Heart left ventricle (tissue), 16 donors: Measurements from ENCODE around the gene LRRC3. TPM values are rescaled to one million over a fixed set of nuclear protein-coding genes. Genes with fewer than 3 reads are reported as not detected.

Source experiments
- ATAC-seq, 4 donors: fragments of 200-7000 bp; cut with Tn5 transposase; one replicate each; pipeline ENCODE4 v1.9.1; 2020 to 2022; ENCODE audit warnings: moderate library complexity in 4 of 4, mild to moderate bottlenecking in 3 of 4, moderate number of reproducible peaks in 1 of 4
- DNase-seq, 5 donors: peaks; one replicate each; pipeline ENCODE4 v3.0.0-alpha.2; 2020
- H3K27ac ChIP-seq, 12 donors: fragments of 200-600 bp; sonication (generic) in 4 of 12; one replicate each; pipeline versions ENCODE4 v1.5.0 to v1.8.0; 2016 to 2022; ENCODE audit warnings: mild to moderate bottlenecking in 2 of 12
- H3K27me3 ChIP-seq, 9 donors: fragments of 200-600 bp; sonication (generic) in 2 of 9; one replicate each; pipeline versions ENCODE4 v1.5.1 to v1.8.0; 2016 to 2022; ENCODE audit warnings: mild to moderate bottlenecking in 3 of 9
- H3K36me3 ChIP-seq, 9 donors: fragments of 200-600 bp; sonication (generic) in 2 of 9; one replicate each; pipeline versions ENCODE4 v1.5.0 to v1.8.0; 2018 to 2022; ENCODE audit warnings: mild to moderate bottlenecking in 2 of 9
- H3K4me1 ChIP-seq, 12 donors: fragments of 200-600 bp; sonication (generic) in 4 of 12; one replicate each; pipeline versions ENCODE4 v1.5.0 to v1.8.0; 2016 to 2022; ENCODE audit warnings: mild to moderate bottlenecking in 3 of 12
- H3K4me3 ChIP-seq, 12 donors: fragments of 200-600 bp; sonication (generic) in 4 of 12; one replicate each; pipeline versions ENCODE4 v1.5.0 to v1.8.0; 2017 to 2022; ENCODE audit warnings: mild to moderate bottlenecking in 9 of 12, moderate library complexity in 4 of 12
- H3K9me3 ChIP-seq, 12 donors: fragments of 200-600 bp; sonication (generic) in 4 of 12; one replicate each; pipeline versions ENCODE4 v1.5.0 to v1.8.0; 2016 to 2022; ENCODE audit warnings: mild to moderate bottlenecking in 1 of 12
- CTCF ChIP-seq, 12 donors: fragments of 200-600 bp; sonication (generic) in 4 of 12; IDR thresholded peaks; one replicate each; pipeline versions ENCODE4 v1.5.0 to v1.8.0; 2018 to 2022; ENCODE audit warnings: antibody characterized with exemption in 12 of 12, mild to moderate bottlenecking in 5 of 12
- POLR2A ChIP-seq, 2 donors: fragments of 450-650 bp; IDR thresholded peaks; one replicate each; pipeline ENCODE4 v1.6.1; 2017; ENCODE audit warnings: antibody characterized with exemption in 2 of 2, mild to moderate bottlenecking in 2 of 2, moderate library complexity in 2 of 2
- WGBS, 4 donors: extraction: QIAGEN DNeasy Blood & Tissue Kit in 2 of 4; methylation state at CpG; one replicate each; pipeline versions ENCODE4 v1.1.5 to v1.1.7; 2013 to 2018; 5-methylcytosine and 5-hydroxymethylcytosine counted together
- intact Hi-C, 10 donors: fragments of 100-400 bp; cut with DNase I; formaldehyde crosslinking; loops; one replicate each; pipeline versions ENCODE4 v1.11.1 to v1.14.2; 2022
- polyA plus RNA-seq, 2 donors: library from polyadenylated mRNA; stranded (reverse); fragments of 200-250 nt; gene quantifications; one replicate each; pipeline ENCODE4 v1.2.3, GENCODE V29; 2013
- total RNA-seq, 9 donors: library from RNA; depleted of rRNA in 2 of 9; stranded (reverse); fragments of >200 nt in 2 of 9; fragmentation: NEBNext Ultra II Directional in 3 of 9; extraction: Animal tissue kit (Norgen Biotek cat#: 25700) in 3 of 9; gene quantifications; one replicate each; pipeline versions ENCODE4 v1.1.0 to v1.2.4, GENCODE V29; 2016 to 2023
- donor health status: ischemic (EF 13 %, LVEDD 7.1; RV severe dilation, severe dysfunction).
- donor health status: healthy with polysubstance abuse.
- donor health status: DM: no; HTN: yes; CAD: no.
- donor health status: DM: no; HTN: no; CAD: no.
- donor health status: ischemic (EF 25% LVEDD 6.9; RV normal size, moderate dysfunction).
- donor health status: ischemic (EF 25% LVEDD 5.7; RV mildly dilated, moderate dysfunction).
- donor health status: healthy.
- donor health status: DM: yes; HTN: yes; CAD: no.
- donor health status: ischemic (EF 35%, LVEDD 5.7; RV mildly dilated, moderate dysfunction).
- donor health status: nonischemic (EF 11% LVEDD 7.7; RV severe dilation, severe dysfunction).
- donor health status: DM: yes; HTN: yes; CAD: no.
- donor health status: PGD.
- donor health status: ischemic (EF 29% LVEDD 5.4; RV normal size, mild dysfunction).
- donor health status: nonischemic (EF 23%, LVEDD 6.1; RV moderate dilation, normal function).

LRRC3 gene
- total and polyA plus RNA-seq, 11 donors, result 1.4 to 5.8 (median 2.3) TPM

DNA sequence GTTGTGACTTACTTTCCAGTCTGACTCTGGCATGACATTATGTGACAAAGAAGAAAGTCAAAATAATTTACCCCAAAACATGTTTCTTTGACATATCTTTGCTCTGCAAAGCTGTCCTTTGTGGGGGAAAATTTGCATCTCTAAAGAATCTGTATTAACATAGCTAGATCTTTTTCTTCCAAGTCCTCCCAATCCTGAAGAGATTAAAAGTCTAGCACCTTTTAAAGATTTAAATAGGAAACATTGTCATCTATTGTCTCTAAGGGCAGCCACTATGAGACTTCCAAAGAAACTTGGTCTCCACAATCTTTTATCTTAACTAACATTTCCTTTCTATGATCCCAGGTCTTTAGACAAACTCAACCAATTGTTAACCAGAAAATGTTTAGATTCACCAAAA is 16.0 kb downstream of the LRRC3 start:
- Histone ChIP-seq H3K9me3 (no peaks in the 10 kb centered on the region), H3K36me3 (no peaks in the 10 kb centered on the region), H3K4me1 (no peaks in the 10 kb centered on the region), H3K27ac (no peak overlapping the region), H3K27me3 (no peaks in the 10 kb centered on the region), H3K4me3 (no peak overlapping the region)
- intact Hi-C loops, result loop anchor here in 1 of 10 donors (10.0 kb wide), 1 partner anchor 127 kb away; no protein-coding TSS in a partner anchor
- DNase-seq (no peak), ATAC-seq (no peak)
- TF ChIP-seq CTCF (IDR thresholded peaks at IDR 0.05), result no peak
- TF ChIP-seq POLR2A (IDR thresholded peaks at IDR 0.05), result no peak

DNA sequence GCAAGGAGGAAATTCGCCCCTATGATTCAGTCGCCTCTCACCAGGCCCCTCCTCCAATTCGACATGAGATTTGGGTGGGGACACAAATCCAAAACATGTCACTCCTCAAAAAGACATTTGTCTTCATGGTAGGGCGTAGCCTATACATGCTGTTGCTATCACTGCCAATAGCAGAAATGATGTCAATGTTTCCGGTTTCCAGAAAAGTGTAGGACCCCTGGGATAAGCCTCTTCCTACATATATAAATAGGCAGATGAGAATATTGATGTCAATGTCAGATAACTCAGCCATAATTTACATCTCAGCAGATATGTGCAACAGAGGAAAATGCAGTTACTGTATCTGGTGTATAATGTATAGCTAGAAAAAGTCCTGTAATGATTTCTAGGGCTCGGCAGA is 16.7 kb downstream of the LRRC3 start:
- H3K9me3 ChIP-seq, result no peaks in the 10 kb centered on the region
- DNase-seq, result no peak
- no peaks in the 10 kb centered on the region for H3K36me3 ChIP-seq
- no peak overlapping the region for H3K27ac ChIP-seq
- WGBS, 4 donors, result 71 to 77% (median 75%) methylated on average over 6 of the region's 6 CpGs
- intact Hi-C loops, result loop anchor here in 1 of 10 donors (10.0 kb wide), 1 partner anchor 127 kb away; no protein-coding TSS in a partner anchor
- H3K4me3 ChIP-seq, result no peak overlapping the region
- ATAC-seq, result no peak
- H3K27me3 ChIP-seq, result no peaks in the 10 kb centered on the region
- H3K4me1 ChIP-seq, result no peaks in the 10 kb centered on the region
- TF ChIP-seq POLR2A (IDR thresholded peaks at IDR 0.05) (no peak), CTCF (IDR thresholded peaks at IDR 0.05) (no peak)

DNA sequence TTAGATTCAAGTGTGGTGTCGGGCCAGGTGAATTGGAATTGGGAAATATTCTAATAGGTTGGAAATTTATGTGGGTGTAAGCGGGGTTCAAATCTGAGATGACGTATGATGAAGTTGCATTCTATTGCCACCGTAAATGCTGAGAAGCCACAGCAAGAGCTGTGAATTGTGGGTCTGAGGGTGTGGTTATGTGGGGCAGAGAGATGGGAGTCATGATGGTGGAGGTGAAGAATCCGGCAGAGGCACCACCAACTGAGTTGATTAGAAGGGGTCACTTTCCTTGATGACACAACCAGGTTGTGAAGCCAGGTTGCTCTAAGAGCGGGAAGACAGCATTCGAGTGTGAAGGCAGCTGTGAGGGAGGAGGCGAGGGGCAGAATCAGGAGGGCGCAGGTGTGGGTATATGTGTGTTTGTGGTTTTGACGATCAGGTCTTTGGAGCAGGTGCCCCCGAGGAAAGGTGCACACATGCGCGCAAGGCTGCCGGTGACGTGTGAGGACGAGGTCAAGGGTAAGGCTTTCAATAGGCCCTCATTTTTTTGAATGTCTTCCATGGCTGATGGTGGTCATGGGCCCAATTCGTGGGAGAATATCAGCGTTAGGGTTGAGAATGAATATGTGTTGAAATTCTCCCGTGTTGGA is 18.7 kb downstream of the LRRC3 start:
- intact Hi-C loops, result loop anchor here in 1 of 10 donors (10.0 kb wide), 1 partner anchor 129 kb away; no protein-coding TSS in a partner anchor

More for the DNA sequence above, 18.7 kb downstream of the LRRC3 start:
- no peak for DNase-seq
- 92 to 95% (median 92%) methylated on average over 18 to 19 of the region's 19 CpGs for WGBS, 4 donors
- H3K27ac ChIP-seq, result no peak overlapping the region
- ATAC-seq, result no peak
- H3K27me3 ChIP-seq, result no peaks in the 10 kb centered on the region
- no peak overlapping the region for H3K4me3 ChIP-seq
- H3K9me3 ChIP-seq, result no peaks in the 10 kb centered on the region
- H3K4me1 ChIP-seq, result peaks cover 0 to 15% (median 3%) of the 10 kb centered on the region in 12 donors
- no peaks in the 10 kb centered on the region for H3K36me3 ChIP-seq
- TF ChIP-seq POLR2A (IDR thresholded peaks at IDR 0.05) (no peak), CTCF (IDR thresholded peaks at IDR 0.05) (no peak)
